GM19372 (cell line): ENCODE data around the gene DCAF8.
"Not testable (repeated sequence)": the region's sequence is repeated elsewhere in the genome, so short reads cannot be mapped to it uniquely, and the experiment has no call there.

Source experiments
- ATAC-seq: cut with Tn5 transposase; IDR thresholded peaks from one replicate; pipeline ENCODE4 v1.9.1; 2021; ENCODE audit warnings: mild to moderate bottlenecking, low read depth, moderate library complexity; ENCODE audit not compliant: unreplicated experiment

DCAF8 gene

GRCh38 chr1:160261893-160262794, at the start of gene DCAF8:
DCAF8 (minus strand) TSS chr1:160262549; CDS start chr1:160244008, 18,541 bp downstream.
- ATAC-seq, result peak; percentile 85

GRCh38 chr1:160309571-160309970, 47.2 kb upstream of the DCAF8 start:
- ATAC-seq, result no peak

- no peak for ATAC-seq
These were observed 46.8 kb upstream of the DCAF8 start for GRCh38 chr1:160309185-160309557.

GRCh38 chr1:160308451-160309184, 46.3 kb upstream of the DCAF8 start:
- ATAC-seq, result no peak

GRCh38 chr1:160307118-160307791, 44.9 kb upstream of the DCAF8 start:
- no peak for ATAC-seq

- ATAC-seq, result no peak
These were observed 37.8 kb upstream of the DCAF8 start for GRCh38 chr1:160300173-160300572.

- ATAC-seq, result no peak
These were observed 33.7 kb upstream of the DCAF8 start for GRCh38 chr1:160296036-160296435.

- no peak for ATAC-seq
These were observed 30.9 kb upstream of the DCAF8 start for GRCh38 chr1:160293020-160293968.

GRCh38 chr1:160291248-160292220, 29.2 kb upstream of the DCAF8 start:
- no peak for ATAC-seq

- ATAC-seq, result not testable (repeated sequence)
These were observed 25.4 kb upstream of the DCAF8 start for GRCh38 chr1:160287769-160288168.

GRCh38 chr1:160285506-160285905, 23.2 kb upstream of the DCAF8 start:
- no peak for ATAC-seq

- ATAC-seq, result peak; percentile 98
These were observed 22.5 kb upstream of the DCAF8 start, which contains the start of gene PEX19 for GRCh38 chr1:160284782-160285344. PEX19 (minus strand) TSS chr1:160285133; CDS start chr1:160285124, 9 bp downstream.

GRCh38 chr1:160284220-160284781, 22.0 kb upstream of the DCAF8 start:
- ATAC-seq, result no peak

GRCh38 chr1:160282807-160283206, 20.5 kb upstream of the DCAF8 start:
- no peak for ATAC-seq

- ATAC-seq, result no peak
These were observed 15.6 kb upstream of the DCAF8 start for GRCh38 chr1:160277987-160278386.

GRCh38 chr1:160277330-160277729, 15.0 kb upstream of the DCAF8 start:
- no peak for ATAC-seq

- no peak for ATAC-seq
These were observed 8.7 kb upstream of the DCAF8 start for GRCh38 chr1:160271025-160271424.
